Measurements from ENCODE around the gene FN3K.

GRCh38 chr17:82756166-82756565 lies 20.8 kb downstream of the FN3K start:
- TF ChIP-seq RFX5 (IDR thresholded peaks at IDR 0.05) (no peak), CHD2 (IDR thresholded peaks at IDR 0.05; ENCODE audit: low read length, partially characterized antibody) (no peak), EP300 (IDR thresholded peaks at IDR 0.05) (no peak), MYC (IDR thresholded peaks at IDR 0.05; ENCODE audit: borderline replicate concordance, low read length) (no peak), MAX (IDR thresholded peaks at IDR 0.05) (no peak)
- TF ChIP-seq, protein P1, sequence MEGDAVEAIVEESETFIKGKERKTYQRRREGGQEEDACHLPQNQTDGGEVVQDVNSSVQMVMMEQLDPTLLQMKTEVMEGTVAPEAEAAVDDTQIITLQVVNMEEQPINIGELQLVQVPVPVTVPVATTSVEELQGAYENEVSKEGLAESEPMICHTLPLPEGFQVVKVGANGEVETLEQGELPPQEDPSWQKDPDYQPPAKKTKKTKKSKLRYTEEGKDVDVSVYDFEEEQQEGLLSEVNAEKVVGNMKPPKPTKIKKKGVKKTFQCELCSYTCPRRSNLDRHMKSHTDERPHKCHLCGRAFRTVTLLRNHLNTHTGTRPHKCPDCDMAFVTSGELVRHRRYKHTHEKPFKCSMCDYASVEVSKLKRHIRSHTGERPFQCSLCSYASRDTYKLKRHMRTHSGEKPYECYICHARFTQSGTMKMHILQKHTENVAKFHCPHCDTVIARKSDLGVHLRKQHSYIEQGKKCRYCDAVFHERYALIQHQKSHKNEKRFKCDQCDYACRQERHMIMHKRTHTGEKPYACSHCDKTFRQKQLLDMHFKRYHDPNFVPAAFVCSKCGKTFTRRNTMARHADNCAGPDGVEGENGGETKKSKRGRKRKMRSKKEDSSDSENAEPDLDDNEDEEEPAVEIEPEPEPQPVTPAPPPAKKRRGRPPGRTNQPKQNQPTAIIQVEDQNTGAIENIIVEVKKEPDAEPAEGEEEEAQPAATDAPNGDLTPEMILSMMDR (IDR thresholded peaks at IDR 0.05) = no peak
